Measurements from ENCODE around the gene UBALD2. TPM values are rescaled to one million over a fixed set of nuclear protein-coding genes. Genes with fewer than 3 reads are reported as not detected.

Gene UBALD2
- total RNA-seq, 1 experiment from 2014 or later, result 7.0 TPM

GRCh38 chr17:76314392-76315227 lies 49.5 kb downstream of the UBALD2 start:
- peaks cover 23% of the 10 kb centered on the region for H3K36me3 ChIP-seq
- no peak overlapping the region for H3K4me3 ChIP-seq
- no peaks in the 10 kb centered on the region for H3K27me3 ChIP-seq
- no peaks in the 10 kb centered on the region for H3K9me3 ChIP-seq
- DNase-seq, result no peak

- H3K27me3 ChIP-seq, result no peaks in the 10 kb centered on the region
- no peak overlapping the region for H3K4me3 ChIP-seq
- H3K9me3 ChIP-seq, result no peaks in the 10 kb centered on the region
- no peak for DNase-seq
- H3K36me3 ChIP-seq, result peaks cover 29% of the 10 kb centered on the region
These were observed 52.4 kb downstream of the UBALD2 start for GRCh38 chr17:76317535-76317934.

GRCh38 chr17:76318586-76318985 lies 53.4 kb downstream of the UBALD2 start:
- peaks cover 25% of the 10 kb centered on the region for H3K36me3 ChIP-seq
- no peaks in the 10 kb centered on the region for H3K9me3 ChIP-seq
- no peak for DNase-seq
- H3K4me3 ChIP-seq, result no peak overlapping the region
- H3K27me3 ChIP-seq, result no peaks in the 10 kb centered on the region

Other genes starting within 250 kb of the UBALD2 start
- gene EVPL, start 238.0 kb upstream of the UBALD2 start, total RNA-seq (2014; rRNA removed; shearing (Covaris generic); ENCODE audit: low replicate concordance), result not detected in 2 replicates
- gene SRP68, start 192.8 kb upstream of the UBALD2 start, total RNA-seq (2014; rRNA removed; shearing (Covaris generic); ENCODE audit: low replicate concordance), result 70.0 and 99.9 TPM in 2 replicates
- not detected in 2 replicates for gene GALR2, start 190.6 kb upstream of the UBALD2 start, total RNA-seq (2014; rRNA removed; shearing (Covaris generic); ENCODE audit: low replicate concordance)
- not detected in 2 replicates for gene ZACN, start 186.2 kb upstream of the UBALD2 start, total RNA-seq (2014; rRNA removed; shearing (Covaris generic); ENCODE audit: low replicate concordance)
- gene EXOC7, start 161.6 kb upstream of the UBALD2 start, total RNA-seq (2014; rRNA removed; shearing (Covaris generic); ENCODE audit: low replicate concordance), result 54.5 and 81.8 TPM in 2 replicates
- gene FOXJ1, start 124.1 kb upstream of the UBALD2 start, total RNA-seq (2014; rRNA removed; shearing (Covaris generic); ENCODE audit: low replicate concordance), result not detected in 2 replicates
- 0.40 and 0.94 TPM in 2 replicates for gene RNF157, start 24.9 kb upstream of the UBALD2 start, total RNA-seq (2014; rRNA removed; shearing (Covaris generic); ENCODE audit: low replicate concordance)
- gene QRICH2, start 42.9 kb downstream of the UBALD2 start, total RNA-seq (2014; rRNA removed; shearing (Covaris generic); ENCODE audit: low replicate concordance), result 0.92 and 3.4 TPM in 2 replicates
- 64.7 and 72.1 TPM in 2 replicates for gene PRPSAP1, start 88.6 kb downstream of the UBALD2 start, total RNA-seq (2014; rRNA removed; shearing (Covaris generic); ENCODE audit: low replicate concordance)
- 17.7 and 25.1 TPM in 2 replicates for gene SPHK1, start 119.3 kb downstream of the UBALD2 start, total RNA-seq (2014; rRNA removed; shearing (Covaris generic); ENCODE audit: low replicate concordance)
- 19.7 and 32.7 TPM in 2 replicates for gene UBE2O, start 187.8 kb downstream of the UBALD2 start, total RNA-seq (2014; rRNA removed; shearing (Covaris generic); ENCODE audit: low replicate concordance)
- gene AANAT, start 202.3 kb downstream of the UBALD2 start, total RNA-seq (2014; rRNA removed; shearing (Covaris generic); ENCODE audit: low replicate concordance), result not detected in 2 replicates
- 5.9 and 20.9 TPM in 2 replicates for gene RHBDF2, start 236.1 kb downstream of the UBALD2 start, total RNA-seq (2014; rRNA removed; shearing (Covaris generic); ENCODE audit: low replicate concordance)